K562 (cell line): ENCODE results near the gene ITIH3. TPM values are rescaled to one million over a fixed set of nuclear protein-coding genes. Genes with fewer than 3 reads are reported as not detected.
A peak's percentile ranks its signal among the peaks of the same experiment; 100 is the strongest.

ENCODE experiments used
- ATAC-seq: fragments of 200-7000 bp; cut with Tn5 transposase; 3 replicates; pipeline ENCODE4 v1.9.1; 2020; ENCODE audit warnings: moderate library complexity
- BruUV-seq: library from RNA; stranded (reverse); fragments of 400-500 nt; replicated peaks from 2 replicates; lab custom pipeline; 2021; lab: Mats Ljungman, UMichigan
- CTCF ChIA-PET: fragments of 300-600 bp; formaldehyde crosslinking; extraction: SDS; loops from one replicate; lab custom pipeline; 2021; ENCODE audit warnings: low intra/inter-chr PET ratio; lab: Yijun Ruan, JAX
- POLR2A ChIA-PET: fragments of 300-600, 350-650 bp; sonication (Branson Sonifier 250); formaldehyde crosslinking; extraction: SDS; loops from one replicate; lab custom pipeline; 2021; ENCODE audit warnings: antibody characterized with exemption, inconsistent platforms; lab: Yijun Ruan, JAX
- DNase-seq, 4 experiments: peaks; one replicate each; pipeline versions ENCODE4 v3.0.0 to v3.0.0-alpha.2; 2011 to 2018; ENCODE audit warnings: low spot score in 3 of 4, mixed read lengths in 3 of 4; ENCODE audit errors: extremely low read depth in 1 of 4
- FAIRE-seq: peaks from 2 replicates; lab custom pipeline; 2011; peaks lifted over from hg19 to GRCh38; lab: Jason Lieb, UNC
- H2AFZ ChIP-seq: 2 replicates; pipeline ENCODE4 v1.6.0; 2011; ENCODE audit warnings: low read depth, low read length, control low read depth, inconsistent platforms
- H3K27ac ChIP-seq: fragments of 200-600 bp; 3 replicates; pipeline ENCODE4 v1.8.0; 2011; ENCODE audit warnings: low read depth, mild to moderate bottlenecking, control low read depth, inconsistent platforms, low read length, moderate library complexity, mixed read lengths; ENCODE audit errors: extremely low read depth
- H3K27me3 ChIP-seq, 2 experiments: fragments of 300-600 bp in 1 of 2; 2 replicates in 1 of 2; 3 replicates in 1 of 2; pipeline versions ENCODE4 v1.6.0 to v1.8.0; 2011; ENCODE audit warnings: inconsistent platforms in 2 of 2, low read length in 2 of 2, mild to moderate bottlenecking in 1 of 2, mixed read lengths in 1 of 2, moderate library complexity in 1 of 2; ENCODE audit not compliant: control insufficient read depth in 2 of 2, insufficient read depth in 2 of 2
- H3K36me3 ChIP-seq: fragments of 300-600 bp; 3 replicates; pipeline ENCODE4 v1.8.0; 2011; ENCODE audit warnings: mild to moderate bottlenecking, low read length, inconsistent platforms; ENCODE audit not compliant: control insufficient read depth, insufficient read depth
- H3K4me1 ChIP-seq, 2 experiments: fragments of 200-600 bp in 1 of 2; replicated peaks in 1 of 2; 2 replicates in 1 of 2; 3 replicates in 1 of 2; pipeline versions ENCODE4 v1.5.1 to v1.8.0; 2011; ENCODE audit warnings: inconsistent platforms in 2 of 2, low read length in 2 of 2, mild to moderate bottlenecking in 1 of 2, mixed read lengths in 1 of 2, moderate library complexity in 1 of 2; ENCODE audit not compliant: control insufficient read depth in 2 of 2, insufficient read depth in 2 of 2
- H3K4me2 ChIP-seq: 2 replicates; pipeline ENCODE4 v1.6.1; 2011; ENCODE audit warnings: low read length, control low read depth, inconsistent platforms, mixed read lengths; ENCODE audit not compliant: insufficient read depth
- H3K4me3 ChIP-seq: fragments of 200-600 bp; sonication (generic), shearing (Covaris generic); 2 replicates; pipeline ENCODE4 v1.5.1; 2016; ENCODE audit warnings: control low read depth, inconsistent platforms
- H3K79me2 ChIP-seq: fragments of 200-600 bp; 3 replicates; pipeline ENCODE4 v1.8.0; 2011; ENCODE audit warnings: low read length, inconsistent platforms; ENCODE audit not compliant: control insufficient read depth, insufficient read depth
- H3K9ac ChIP-seq, 2 experiments: 2 replicates each; pipeline versions ENCODE4 v1.6.0 to v1.6.1; 2011; ENCODE audit warnings: low read depth in 2 of 2, low read length in 2 of 2, control low read depth in 1 of 2, inconsistent platforms in 1 of 2, mild to moderate bottlenecking in 1 of 2, mixed read lengths in 1 of 2; ENCODE audit not compliant: insufficient read depth in 1 of 2
- H3K9me1 ChIP-seq: one replicate; pipeline ENCODE4 v1.6.0; 2011; ENCODE audit warnings: inconsistent platforms, mild to moderate bottlenecking, low read length, moderate library complexity; ENCODE audit not compliant: control insufficient read depth, insufficient read depth
- H3K9me3 ChIP-seq: replicated peaks from 2 replicates; pipeline ENCODE4 v1.5.1; 2011; ENCODE audit warnings: low read depth, low read length, inconsistent platforms; ENCODE audit not compliant: control insufficient read depth, insufficient read depth
- H4K20me1 ChIP-seq: replicated peaks from 2 replicates; pipeline ENCODE4 v1.6.1; 2011; ENCODE audit warnings: low read length, inconsistent platforms, mixed read lengths; ENCODE audit not compliant: control insufficient read depth, insufficient read depth
- FOXP1 ChIP-seq: sonication (generic); formaldehyde crosslinking; IDR thresholded peaks from 2 replicates; pipeline ENCODE4 v1.8.0; 2022; ENCODE audit warnings: mild to moderate bottlenecking, missing genetic modification reagents
- ZNF24 ChIP-seq: fragments of 450-650 bp; IDR thresholded peaks from 2 replicates; pipeline ENCODE4 v1.6.1; 2016
- ZNF586 ChIP-seq: fragments of 450-650 bp; formaldehyde crosslinking; conservative IDR thresholded peaks from 2 replicates; pipeline ENCODE4 v1.4.0; 2020; ENCODE audit warnings: mild to moderate bottlenecking, moderate library complexity
- WGBS: fragments of 100-300 bp; shearing (Covaris generic); methylation state at CpG from one replicate; pipeline ENCODE4 v1.1.6; 2016; ENCODE audit warnings: low coverage, mixed read lengths; ENCODE audit not compliant: insufficient coverage; ENCODE audit errors: missing lambda C conversion rate; 5-methylcytosine and 5-hydroxymethylcytosine counted together
- in situ Hi-C: fragments of 300-500 bp; cut with MboI; formaldehyde crosslinking; loops from 4 replicates; pipeline ENCODE4 v1.15.0; 2018; ENCODE audit warnings: inconsistent platforms, mixed read lengths
- intact Hi-C: fragments of 100-400 bp; cut with micrococcal nuclease; formaldehyde crosslinking; loops from 2 replicates; pipeline ENCODE4 v1.14.2; 2022
- polyA plus RNA-seq, 8 experiments: library from polyadenylated mRNA; depleted of rRNA in 4 of 8; stranded (reverse) in 5 of 8; unstranded in 3 of 8; fragments of >200 nt; fragmentation: Nextera tagmentation in 2 of 8; fragmentation: Illumina TruSeq in 1 of 8; extraction: Ambion mirVana in 2 of 8; extraction: Trizol in 1 of 8; gene quantifications; 2 replicates each; pipeline versions ENCODE4 v1.2.1 to v1.2.3, GENCODE V29; 2011 to 2014; ENCODE audit warnings: inconsistent platforms in 1 of 8, missing spikeins in 1 of 8
- total RNA-seq, 7 experiments: library from RNA; depleted of rRNA in 6 of 7; stranded (reverse); fragments of >200 nt in 6 of 7; fragmentation: Illumina TruSeq in 2 of 7; extraction: Trizol in 2 of 7; gene quantifications; 2 replicates each; pipeline versions ENCODE4 v1.2.1 to v1.2.3, GENCODE V29; 2011 to 2021; ENCODE audit warnings: low replicate concordance in 1 of 7
- TF ChIP-seq, protein P1 (sequence below): fragments of 250-450 bp; sonication (Bioruptor Pico); IDR thresholded peaks from 2 replicates; pipeline ENCODE4 v1.4.0; 2020; ENCODE audit warnings: mild to moderate bottlenecking, moderate library complexity

Gene ITIH3
- total and polyA plus RNA-seq, 9 of the 15 experiments (the other 6 are each of a cell fraction or from before 2014, with no cell fraction given): 0.07 to 0.35 TPM; not detected in 7

DNA sequence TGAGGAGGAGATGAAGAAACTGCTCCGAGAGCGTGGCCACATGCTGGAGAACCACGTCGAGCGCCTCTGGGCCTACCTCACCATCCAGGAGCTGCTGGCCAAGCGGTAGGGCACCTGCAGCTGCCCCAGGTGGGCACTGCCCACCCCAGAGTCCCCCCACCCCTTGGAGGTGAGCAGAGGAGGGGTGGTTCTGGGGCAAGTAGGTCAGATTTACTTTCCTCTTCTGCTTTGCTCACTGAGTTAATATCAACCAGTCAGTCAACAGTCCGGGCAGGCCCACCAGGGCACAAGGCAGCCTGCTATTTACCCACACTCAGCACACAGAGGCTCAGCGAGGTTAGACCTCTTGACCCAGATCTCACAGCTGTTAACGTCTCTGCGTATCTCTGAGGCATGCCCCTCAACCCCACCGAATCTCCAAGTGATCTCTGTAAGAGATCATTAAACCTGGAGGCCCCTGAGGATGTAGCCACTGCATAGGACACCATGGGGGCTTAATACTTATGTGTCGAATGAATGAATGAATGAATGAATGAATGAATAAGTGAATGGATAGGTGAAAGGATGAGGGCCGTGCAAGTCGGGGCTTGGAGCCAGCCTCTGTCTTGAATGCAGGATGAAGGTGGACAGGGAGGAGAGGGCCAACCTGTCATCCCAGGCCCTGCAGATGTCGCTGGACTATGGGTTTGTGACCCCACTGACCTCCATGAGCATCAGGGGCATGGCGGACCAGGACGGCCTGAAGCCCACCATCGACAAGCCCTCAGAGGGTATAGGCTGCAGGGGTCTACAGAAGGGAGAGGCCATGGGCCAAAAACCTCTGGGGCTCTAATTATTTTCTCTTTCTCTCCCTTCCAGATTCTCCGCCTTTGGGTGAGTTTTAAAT is 8.0 kb upstream of the ITIH3 start:
- no peaks in the 10 kb centered on the region for H3K36me3 ChIP-seq
- no peaks in the 10 kb centered on the region for H4K20me1 ChIP-seq
- no peaks in the 10 kb centered on the region for H3K9me1 ChIP-seq
- ATAC-seq (no peak), DNase-seq (no peak), FAIRE-seq (no peak)
- POLR2A ChIA-PET: interaction anchor here (0.8 to 1.0 kb wide), 2 partner anchors 11 to 14 kb away, joined by 3 read pairs; no protein-coding TSS in a partner anchor
- no TSS peak for BruUV-seq
- intact Hi-C loops (no loop called here), in situ Hi-C loops (no loop called here)
- H3K4me3 ChIP-seq: no peak overlapping the region
- 8% methylated on average over 16 of the region's 19 CpGs for WGBS
- H3K27me3 ChIP-seq: peaks cover 0 to 32% of the 10 kb centered on the region in 2 experiments; a peak in 2 of 5 replicates
- no peak overlapping the region for H3K27ac ChIP-seq
- no peak overlapping the region for H2AFZ ChIP-seq
- CTCF ChIA-PET: no interaction called here
- H3K9ac ChIP-seq: no peak overlapping the region
- no peaks in the 10 kb centered on the region for H3K9me3 ChIP-seq
- peaks cover 0 to 6% of the 10 kb centered on the region in 2 experiments; a peak in 2 of 5 replicates for H3K4me1 ChIP-seq
- no peaks in the 10 kb centered on the region for H3K79me2 ChIP-seq
- peak; percentile 49; the same call in 1 of the 2 replicates for TF ChIP-seq ZNF24
- no peak for TF ChIP-seq ZNF586 (CRISPR knock-in tag)
- H3K4me2 ChIP-seq: no peak overlapping the region

DNA sequence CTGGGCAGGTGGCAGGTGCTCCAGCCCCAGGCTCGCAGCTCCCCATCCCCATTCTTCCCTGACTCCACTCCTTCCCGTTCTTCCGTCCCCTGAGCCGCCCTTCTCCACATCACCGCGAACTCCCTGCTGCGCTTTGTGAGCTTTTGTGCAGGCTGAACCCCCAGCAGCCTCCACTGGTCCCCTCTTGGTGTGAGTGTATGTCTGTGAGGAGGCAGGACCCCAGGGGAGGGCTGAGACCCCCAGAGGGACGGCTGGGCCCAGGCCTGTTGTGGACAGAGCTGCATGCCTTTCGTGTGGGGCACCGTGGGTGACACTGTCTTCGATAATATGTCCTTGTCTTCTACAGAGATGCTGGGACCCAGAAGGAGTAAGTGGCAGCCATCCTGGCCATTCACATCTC is 7.3 kb upstream of the ITIH3 start:
- Histone ChIP-seq H2AFZ (no peak overlapping the region), H3K4me2 (no peak overlapping the region), H3K9me1 (no peaks in the 10 kb centered on the region), H3K36me3 (no peaks in the 10 kb centered on the region), H3K4me3 (no peak overlapping the region), H3K9me3 (no peaks in the 10 kb centered on the region), H3K79me2 (no peaks in the 10 kb centered on the region), H3K27ac (no peak overlapping the region), H3K27me3 (peaks cover 0 to 25% of the 10 kb centered on the region in 2 experiments; a peak in 3 of 5 replicates)
- intact Hi-C loops: no loop called here
- BruUV-seq: no TSS peak
- 0% methylated on average over 4 of the region's 11 CpGs for WGBS
- in situ Hi-C loops: no loop called here
- POLR2A ChIA-PET: interaction anchor here (0.6 to 1.2 kb wide), 3 partner anchors 8 to 11 kb away, joined by 3 to 4 read pairs (median 3); no protein-coding TSS in a partner anchor
- no peak for FAIRE-seq
- TF ChIP-seq FOXP1: no peak
- TF ChIP-seq, protein P1, sequence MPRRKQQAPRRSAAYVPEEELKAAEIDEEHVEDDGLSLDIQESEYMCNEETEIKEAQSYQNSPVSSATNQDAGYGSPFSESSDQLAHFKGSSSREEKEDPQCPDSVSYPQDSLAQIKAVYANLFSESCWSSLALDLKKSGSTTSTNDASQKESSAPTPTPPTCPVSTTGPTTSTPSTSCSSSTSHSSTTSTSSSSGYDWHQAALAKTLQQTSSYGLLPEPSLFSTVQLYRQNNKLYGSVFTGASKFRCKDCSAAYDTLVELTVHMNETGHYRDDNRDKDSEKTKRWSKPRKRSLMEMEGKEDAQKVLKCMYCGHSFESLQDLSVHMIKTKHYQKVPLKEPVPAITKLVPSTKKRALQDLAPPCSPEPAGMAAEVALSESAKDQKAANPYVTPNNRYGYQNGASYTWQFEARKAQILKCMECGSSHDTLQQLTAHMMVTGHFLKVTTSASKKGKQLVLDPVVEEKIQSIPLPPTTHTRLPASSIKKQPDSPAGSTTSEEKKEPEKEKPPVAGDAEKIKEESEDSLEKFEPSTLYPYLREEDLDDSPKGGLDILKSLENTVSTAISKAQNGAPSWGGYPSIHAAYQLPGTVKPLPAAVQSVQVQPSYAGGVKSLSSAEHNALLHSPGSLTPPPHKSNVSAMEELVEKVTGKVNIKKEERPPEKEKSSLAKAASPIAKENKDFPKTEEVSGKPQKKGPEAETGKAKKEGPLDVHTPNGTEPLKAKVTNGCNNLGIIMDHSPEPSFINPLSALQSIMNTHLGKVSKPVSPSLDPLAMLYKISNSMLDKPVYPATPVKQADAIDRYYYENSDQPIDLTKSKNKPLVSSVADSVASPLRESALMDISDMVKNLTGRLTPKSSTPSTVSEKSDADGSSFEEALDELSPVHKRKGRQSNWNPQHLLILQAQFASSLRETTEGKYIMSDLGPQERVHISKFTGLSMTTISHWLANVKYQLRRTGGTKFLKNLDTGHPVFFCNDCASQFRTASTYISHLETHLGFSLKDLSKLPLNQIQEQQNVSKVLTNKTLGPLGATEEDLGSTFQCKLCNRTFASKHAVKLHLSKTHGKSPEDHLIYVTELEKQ (CRISPR knock-in tag): no peak
- TF ChIP-seq, all 486 proteins: peak for 0
- DNase-seq (no peak), ATAC-seq (no peak)
- CTCF ChIA-PET: no interaction called here
- Histone ChIP-seq H3K9ac (no peak overlapping the region), H3K4me1 (peaks cover 0 to 6% of the 10 kb centered on the region in 2 experiments; a peak in 2 of 5 replicates), H4K20me1 (no peaks in the 10 kb centered on the region)
